Activated T-cell treated with anti-CD3 and anti-CD28 coated beads, Interleukin-2, amount 50 U/mL, for 24 hours (primary cell): Measurements from ENCODE around the gene GNG8.
A peak's percentile ranks its signal among the peaks of the same experiment; 100 is the strongest.
"Not testable (repeated sequence)": the region's sequence is repeated elsewhere in the genome, so short reads cannot be mapped to it uniquely, and the experiment has no call there.

ENCODE experiments used
- DNase-seq: peaks from one replicate; pipeline ENCODE4 v3.0.0-alpha.2; 2020
- H3K27ac Mint-ChIP-seq: 2 replicates; pipeline ENCODE4 v1.8.0; 2020; ENCODE audit warnings: mild to moderate bottlenecking, mixed read lengths
- H3K27me3 Mint-ChIP-seq: 2 replicates; pipeline ENCODE4 v1.8.0; 2020; ENCODE audit warnings: mixed read lengths
- H3K36me3 Mint-ChIP-seq: 2 replicates; pipeline ENCODE4 v1.8.0; 2020; ENCODE audit warnings: low read depth, mixed read lengths
- H3K4me1 Mint-ChIP-seq: 2 replicates; pipeline ENCODE4 v1.8.0; 2020; ENCODE audit warnings: low read depth, mixed read lengths
- H3K4me3 Mint-ChIP-seq: 2 replicates; pipeline ENCODE4 v1.8.0; 2020; ENCODE audit warnings: mild to moderate bottlenecking, moderate library complexity, mixed read lengths
- H3K9me3 Mint-ChIP-seq: 2 replicates; pipeline ENCODE4 v1.8.0; 2020; ENCODE audit warnings: mixed read lengths

The GNG8 gene

GRCh38 chr19:46631481-46631880 is 4.5 kb downstream of the GNG8 start:
- no peak for DNase-seq
- H3K27me3 Mint-ChIP-seq, result no peaks in the 10 kb centered on the region
- H3K4me1 Mint-ChIP-seq, result peaks cover 24% of the 10 kb centered on the region
- H3K9me3 Mint-ChIP-seq, result no peaks in the 10 kb centered on the region
- no peak overlapping the region for H3K4me3 Mint-ChIP-seq
- no peaks in the 10 kb centered on the region for H3K36me3 Mint-ChIP-seq
- H3K27ac Mint-ChIP-seq, result no peak overlapping the region

- Mint-ChIP-seq H3K27ac (no peak overlapping the region), H3K4me1 (peaks cover 22% of the 10 kb centered on the region), H3K9me3 (no peaks in the 10 kb centered on the region), H3K27me3 (no peaks in the 10 kb centered on the region), H3K4me3 (no peak overlapping the region), H3K36me3 (no peaks in the 10 kb centered on the region)
- no peak for DNase-seq
Measured at GRCh38 chr19:46630586-46631205, 5.3 kb downstream of the GNG8 start.

- Mint-ChIP-seq H3K4me1 (peaks cover 28% of the 10 kb centered on the region), H3K27ac (no peak overlapping the region), H3K4me3 (no peak overlapping the region), H3K9me3 (no peaks in the 10 kb centered on the region), H3K27me3 (no peaks in the 10 kb centered on the region), H3K36me3 (no peaks in the 10 kb centered on the region)
- no peak for DNase-seq
Measured at GRCh38 chr19:46629546-46630025, 6.4 kb downstream of the GNG8 start.

- not testable (repeated sequence) for H3K36me3 Mint-ChIP-seq, H3K4me3 Mint-ChIP-seq, H3K9me3 Mint-ChIP-seq, DNase-seq, H3K27ac Mint-ChIP-seq, H3K27me3 Mint-ChIP-seq
- H3K4me1 Mint-ChIP-seq, result peaks cover 29% of the 10 kb centered on the region
Measured at GRCh38 chr19:46628970-46629369, 7.0 kb downstream of the GNG8 start.

- Mint-ChIP-seq H3K36me3 (no peaks in the 10 kb centered on the region), H3K4me3 (no peak overlapping the region), H3K27me3 (no peaks in the 10 kb centered on the region), H3K4me1 (peaks cover 32% of the 10 kb centered on the region), H3K9me3 (no peaks in the 10 kb centered on the region), H3K27ac (no peak overlapping the region)
- no peak for DNase-seq
Measured at GRCh38 chr19:46626446-46626845, 9.6 kb downstream of the GNG8 start.

GRCh38 chr19:46625731-46626130 is 10.3 kb downstream of the GNG8 start:
- no peaks in the 10 kb centered on the region for H3K27me3 Mint-ChIP-seq
- H3K9me3 Mint-ChIP-seq, result no peaks in the 10 kb centered on the region
- no peaks in the 10 kb centered on the region for H3K36me3 Mint-ChIP-seq
- peaks cover 40% of the 10 kb centered on the region for H3K4me1 Mint-ChIP-seq
- no peak overlapping the region for H3K4me3 Mint-ChIP-seq
- peak overlapping the region; percentile 86 for H3K27ac Mint-ChIP-seq
- no peak for DNase-seq

- Mint-ChIP-seq H3K4me1 (peaks cover 46% of the 10 kb centered on the region), H3K4me3 (peak within 1 kb of the TSS; percentile 78)
- peak; percentile 54 for DNase-seq
Measured at GRCh38 chr19:46624958-46625661, 10.9 kb downstream of the GNG8 start, which contains the start of gene PTGIR. TSS of gene PTGIR (minus strand) at chr19:46625089. CDS start at chr19:46624225, 864 bp downstream.

GRCh38 chr19:46623915-46624502 is 12.0 kb downstream of the GNG8 start:
- Mint-ChIP-seq H3K4me1 (peaks cover 55% of the 10 kb centered on the region), H3K27ac (peak overlapping the region; percentile 86)

More at GRCh38 chr19:46624958-46625661, 10.9 kb downstream of the GNG8 start, which contains the start of gene PTGIR:
- H3K27me3 Mint-ChIP-seq, result no peaks in the 10 kb centered on the region
- no peaks in the 10 kb centered on the region for H3K9me3 Mint-ChIP-seq
- no peaks in the 10 kb centered on the region for H3K36me3 Mint-ChIP-seq
- peak within 1 kb of the TSS; percentile 86 for H3K27ac Mint-ChIP-seq

GRCh38 chr19:46622118-46622446 is 13.9 kb downstream of the GNG8 start:
- peaks cover 66% of the 10 kb centered on the region for H3K4me1 Mint-ChIP-seq
- no peak for DNase-seq
- no peaks in the 10 kb centered on the region for H3K9me3 Mint-ChIP-seq
- H3K4me3 Mint-ChIP-seq, result peak overlapping the region; percentile 53
- no peaks in the 10 kb centered on the region for H3K36me3 Mint-ChIP-seq
- H3K27ac Mint-ChIP-seq, result peak overlapping the region; percentile 27
- no peaks in the 10 kb centered on the region for H3K27me3 Mint-ChIP-seq

More at GRCh38 chr19:46623915-46624502, 12.0 kb downstream of the GNG8 start:
- Mint-ChIP-seq H3K36me3 (no peaks in the 10 kb centered on the region), H3K27me3 (no peaks in the 10 kb centered on the region), H3K9me3 (no peaks in the 10 kb centered on the region), H3K4me3 (peak overlapping the region; percentile 78)
- DNase-seq, result no peak

- DNase-seq, result no peak
- peaks cover 71% of the 10 kb centered on the region for H3K4me1 Mint-ChIP-seq
- no peaks in the 10 kb centered on the region for H3K9me3 Mint-ChIP-seq
- no peaks in the 10 kb centered on the region for H3K27me3 Mint-ChIP-seq
- peak overlapping the region; percentile 66 for H3K27ac Mint-ChIP-seq
- peak overlapping the region; percentile 53 for H3K4me3 Mint-ChIP-seq
- H3K36me3 Mint-ChIP-seq, result no peaks in the 10 kb centered on the region
Measured at GRCh38 chr19:46621191-46622117, 14.5 kb downstream of the GNG8 start.

- Mint-ChIP-seq H3K27ac (no peak overlapping the region), H3K9me3 (no peaks in the 10 kb centered on the region), H3K4me1 (peaks cover 77% of the 10 kb centered on the region), H3K4me3 (no peak overlapping the region), H3K27me3 (no peaks in the 10 kb centered on the region), H3K36me3 (no peaks in the 10 kb centered on the region)
- DNase-seq, result no peak
Measured at GRCh38 chr19:46620716-46621115, 15.3 kb downstream of the GNG8 start.

- Mint-ChIP-seq H3K27me3 (no peaks in the 10 kb centered on the region), H3K4me1 (peaks cover 75% of the 10 kb centered on the region), H3K4me3 (peak overlapping the region; percentile 68), H3K27ac (peak overlapping the region; percentile 92), H3K36me3 (no peaks in the 10 kb centered on the region), H3K9me3 (no peaks in the 10 kb centered on the region)
- no peak for DNase-seq
Measured at GRCh38 chr19:46620267-46620666, 15.7 kb downstream of the GNG8 start.

GRCh38 chr19:46618670-46619231 is 17.3 kb downstream of the GNG8 start:
- H3K9me3 Mint-ChIP-seq, result no peaks in the 10 kb centered on the region
- H3K27me3 Mint-ChIP-seq, result no peaks in the 10 kb centered on the region
- no peak for DNase-seq
- H3K27ac Mint-ChIP-seq, result peak overlapping the region; percentile 92
- H3K4me1 Mint-ChIP-seq, result peaks cover 74% of the 10 kb centered on the region
- peak overlapping the region; percentile 68 for H3K4me3 Mint-ChIP-seq
- no peaks in the 10 kb centered on the region for H3K36me3 Mint-ChIP-seq

- Mint-ChIP-seq H3K4me3 (no peak overlapping the region), H3K9me3 (no peaks in the 10 kb centered on the region), H3K27ac (no peak overlapping the region), H3K4me1 (peaks cover 76% of the 10 kb centered on the region), H3K27me3 (no peaks in the 10 kb centered on the region), H3K36me3 (no peaks in the 10 kb centered on the region)
- DNase-seq, result no peak
Measured at GRCh38 chr19:46617601-46618000, 18.4 kb downstream of the GNG8 start.
